ENCODE data around the gene NRG2.

- TF ChIP-seq CTCF (IDR thresholded peaks at IDR 0.05 in 8 of 11, conservative IDR thresholded peaks at IDR 0.05 in 3 of 11) (no peak), POLR2A (IDR thresholded peaks at IDR 0.05) (no peak)
Measured at GRCh38 chr5:139870677-139871076, 172.4 kb downstream of the NRG2 start.
